C4-2B (cell line): Measurements from ENCODE around the gene NELFB.

Experiments
- CTCF ChIP-seq: fragments of 450-650 bp; conservative IDR thresholded peaks from 2 replicates; pipeline ENCODE4 v1.5.1; 2017; ENCODE audit warnings: mild to moderate bottlenecking
- ZFX ChIP-seq: fragments of 450-650 bp; IDR thresholded peaks from 2 replicates; pipeline ENCODE4 v1.6.1; 2017

- TF ChIP-seq CTCF (no peak), ZFX (no peak)
Observed at GRCh38 chr9:137228506-137228967, 26.6 kb upstream of the NELFB start.
